Ishikawa (cell line): ENCODE data around the gene PPP1R13B.

Experiments used
- CEBPB ChIP-seq: IDR thresholded peaks from 2 replicates; pipeline ENCODE4 v1.6.1; 2012
- CREB1 ChIP-seq: IDR thresholded peaks from 2 replicates; pipeline ENCODE4 v1.6.1; 2012; ENCODE audit warnings: low read depth
- EGR1 ChIP-seq: IDR thresholded peaks from 2 replicates; pipeline ENCODE4 v1.6.1; 2012
- EP300 ChIP-seq: IDR thresholded peaks from 2 replicates; pipeline ENCODE4 v1.6.1; 2012; ENCODE audit warnings: borderline replicate concordance
- FOXM1 ChIP-seq: IDR thresholded peaks from 2 replicates; pipeline ENCODE4 v1.6.1; 2012; ENCODE audit warnings: low read depth, borderline replicate concordance
- MAX ChIP-seq: IDR thresholded peaks from 2 replicates; pipeline ENCODE4 v1.6.1; 2012
- NFIC ChIP-seq: IDR thresholded peaks from 2 replicates; pipeline ENCODE4 v1.6.1; 2012
- RAD21 ChIP-seq: IDR thresholded peaks from 2 replicates; pipeline ENCODE4 v1.6.1; 2012; ENCODE audit warnings: low read depth
- REST ChIP-seq: IDR thresholded peaks from 2 replicates; pipeline ENCODE4 v1.6.1; 2012; ENCODE audit warnings: low read depth, mild to moderate bottlenecking
- TAF1 ChIP-seq: IDR thresholded peaks from 2 replicates; pipeline ENCODE4 v1.6.1; 2012; ENCODE audit warnings: low read depth, mild to moderate bottlenecking
- TCF12 ChIP-seq: IDR thresholded peaks from 2 replicates; pipeline ENCODE4 v1.6.1; 2012; ENCODE audit warnings: low read depth
- TEAD4 ChIP-seq: IDR thresholded peaks from 2 replicates; pipeline ENCODE4 v1.6.1; 2012
- USF1 ChIP-seq: IDR thresholded peaks from 2 replicates; pipeline ENCODE4 v1.6.1; 2012
- YY1 ChIP-seq: IDR thresholded peaks from 2 replicates; pipeline ENCODE4 v1.6.1; 2012; ENCODE audit warnings: low read depth
- ZBTB7A ChIP-seq: IDR thresholded peaks from 2 replicates; pipeline ENCODE4 v1.6.1; 2012; ENCODE audit warnings: low read depth

Gene PPP1R13B

GRCh38 chr14:103834956-103835355 is 12.4 kb downstream of the PPP1R13B start:
- TF ChIP-seq CREB1 (no peak), CEBPB (no peak)

GRCh38 chr14:103833711-103834110 is 13.7 kb downstream of the PPP1R13B start:
- no peak for TF ChIP-seq FOXM1
- TF ChIP-seq REST: no peak

- TF ChIP-seq YY1 (no peak), CREB1 (no peak), REST (no peak), ZBTB7A (no peak), EGR1 (no peak), TEAD4 (no peak), TAF1 (no peak), TCF12 (no peak), FOXM1 (no peak), CEBPB (no peak), RAD21 (no peak), NFIC (no peak), USF1 (no peak), MAX (no peak), EP300 (no peak)
Observed at GRCh38 chr14:103832046-103832445, 15.3 kb downstream of the PPP1R13B start.

GRCh38 chr14:103830511-103831270 is 16.7 kb downstream of the PPP1R13B start:
- TF ChIP-seq TAF1: no peak
- no peak for TF ChIP-seq MAX
- TF ChIP-seq TEAD4: no peak
- TF ChIP-seq REST: no peak
- TF ChIP-seq YY1: no peak
- TF ChIP-seq RAD21: no peak
- no peak for TF ChIP-seq EP300
- no peak for TF ChIP-seq EGR1
- TF ChIP-seq TCF12: no peak

GRCh38 chr14:103828315-103828967 is 18.9 kb downstream of the PPP1R13B start:
- TF ChIP-seq YY1 (no peak), NFIC (peak; percentile 38; the same call in 1 of the 2 replicates), ZBTB7A (no peak)
